ENCODE measurements around the gene NFATC2.

GRCh38 chr20:51449498-51450220, 92.9 kb downstream of the NFATC2 start:
- TF ChIP-seq POLR2A (IDR thresholded peaks at IDR 0.05; ENCODE audit: low read depth), result no peak
- no peak for TF ChIP-seq CTCF (IDR thresholded peaks at IDR 0.05)
- no peak for TF ChIP-seq POLR2AphosphoS5 (IDR thresholded peaks at IDR 0.05)

Data from esophagus muscularis mucosa (tissue), 3 donors.